ENCODE data around the gene LHPP. TPM values are rescaled to one million over a fixed set of nuclear protein-coding genes. Genes with fewer than 3 reads are reported as not detected.
A peak's percentile ranks its signal among the peaks of the same experiment; 100 is the strongest.

The LHPP gene
- total and polyA plus RNA-seq, 4 donors: 15.0 to 58.3 (median 35.9) TPM

GRCh38 chr10:124557167-124557566, 95.5 kb downstream of the LHPP start:
- Histone ChIP-seq H3K9me3 (ENCODE audit: control insufficient read depth, insufficient read depth, low read length) (no peaks in the 10 kb centered on the region), H3K4me1 (ENCODE audit: control insufficient read depth, insufficient read depth, low read length) (peaks cover 37% of the 10 kb centered on the region), H3K4me3 (ENCODE audit: low read depth, low read length) (no peak overlapping the region), H3K36me3 (ENCODE audit: control insufficient read depth, insufficient read depth, low read length) (peaks cover 24% of the 10 kb centered on the region), H3K27ac (ENCODE audit: low read depth, low read length) (no peak overlapping the region), H3K27me3 (ENCODE audit: control insufficient read depth, insufficient read depth, low read length) (no peaks in the 10 kb centered on the region)
- WGBS (ENCODE audit: insufficient coverage): 63% methylated on average over 5 of the region's 10 CpGs
- DNase-seq (ENCODE audit: low read depth in 4 of 6, low spot score in 6 of 6): no peak

GRCh38 chr10:124557648-124558338, 96.2 kb downstream of the LHPP start:
- H3K36me3 ChIP-seq (ENCODE audit: control insufficient read depth, insufficient read depth, low read length): peaks cover 24% of the 10 kb centered on the region
- peaks cover 37% of the 10 kb centered on the region for H3K4me1 ChIP-seq (ENCODE audit: control insufficient read depth, insufficient read depth, low read length)
- WGBS (ENCODE audit: insufficient coverage): 87% methylated on average over 16 of the region's 16 CpGs
- H3K27ac ChIP-seq (ENCODE audit: low read depth, low read length): no peak overlapping the region
- H3K4me3 ChIP-seq (ENCODE audit: low read depth, low read length): no peak overlapping the region
- no peak for DNase-seq (ENCODE audit: low read depth in 4 of 6, low spot score in 6 of 6)
- H3K9me3 ChIP-seq (ENCODE audit: control insufficient read depth, insufficient read depth, low read length): no peaks in the 10 kb centered on the region
- H3K27me3 ChIP-seq (ENCODE audit: control insufficient read depth, insufficient read depth, low read length): no peaks in the 10 kb centered on the region

GRCh38 chr10:124558339-124559321, 97.0 kb downstream of the LHPP start:
- Histone ChIP-seq H3K4me3 (ENCODE audit: low read depth, low read length) (no peak overlapping the region), H3K36me3 (ENCODE audit: control insufficient read depth, insufficient read depth, low read length) (peaks cover 23% of the 10 kb centered on the region), H3K27ac (ENCODE audit: low read depth, low read length) (no peak overlapping the region), H3K9me3 (ENCODE audit: control insufficient read depth, insufficient read depth, low read length) (no peaks in the 10 kb centered on the region), H3K4me1 (ENCODE audit: control insufficient read depth, insufficient read depth, low read length) (peaks cover 37% of the 10 kb centered on the region), H3K27me3 (ENCODE audit: control insufficient read depth, insufficient read depth, low read length) (no peaks in the 10 kb centered on the region)
- DNase-seq (ENCODE audit: low read depth in 4 of 6, low spot score in 6 of 6): no peak
- WGBS (ENCODE audit: insufficient coverage): 93% methylated on average over 20 of the region's 23 CpGs

- Histone ChIP-seq H3K27ac (ENCODE audit: low read depth, low read length) (peak overlapping the region; percentile 86), H3K27me3 (ENCODE audit: control insufficient read depth, insufficient read depth, low read length) (no peaks in the 10 kb centered on the region), H3K9me3 (ENCODE audit: control insufficient read depth, insufficient read depth, low read length) (no peaks in the 10 kb centered on the region), H3K4me3 (ENCODE audit: low read depth, low read length) (no peak overlapping the region), H3K36me3 (ENCODE audit: control insufficient read depth, insufficient read depth, low read length) (peaks cover 20% of the 10 kb centered on the region), H3K4me1 (ENCODE audit: control insufficient read depth, insufficient read depth, low read length) (peaks cover 37% of the 10 kb centered on the region)
- no peak for DNase-seq (ENCODE audit: low read depth in 4 of 6, low spot score in 6 of 6)
- WGBS (ENCODE audit: insufficient coverage): 88% methylated on average over 11 of the region's 11 CpGs
These were observed 97.9 kb downstream of the LHPP start for GRCh38 chr10:124559372-124560132.

GRCh38 chr10:124560377-124561105, 98.9 kb downstream of the LHPP start:
- peak overlapping the region; percentile 86 for H3K27ac ChIP-seq (ENCODE audit: low read depth, low read length)
- WGBS (ENCODE audit: insufficient coverage): 44% methylated on average over 17 of the region's 18 CpGs
- no peaks in the 10 kb centered on the region for H3K9me3 ChIP-seq (ENCODE audit: control insufficient read depth, insufficient read depth, low read length)
- peaks cover 39% of the 10 kb centered on the region for H3K4me1 ChIP-seq (ENCODE audit: control insufficient read depth, insufficient read depth, low read length)
- H3K27me3 ChIP-seq (ENCODE audit: control insufficient read depth, insufficient read depth, low read length): no peaks in the 10 kb centered on the region
- DNase-seq (ENCODE audit: low read depth in 4 of 6, low spot score in 6 of 6): peak in 3 of 6 donors; percentile 12 to 89 (median 68)
- peaks cover 21% of the 10 kb centered on the region for H3K36me3 ChIP-seq (ENCODE audit: control insufficient read depth, insufficient read depth, low read length)
- no peak overlapping the region for H3K4me3 ChIP-seq (ENCODE audit: low read depth, low read length)

GRCh38 chr10:124561206-124561605, 99.6 kb downstream of the LHPP start:
- no peak for DNase-seq (ENCODE audit: low read depth in 4 of 6, low spot score in 6 of 6)
- no peaks in the 10 kb centered on the region for H3K27me3 ChIP-seq (ENCODE audit: control insufficient read depth, insufficient read depth, low read length)
- no peaks in the 10 kb centered on the region for H3K9me3 ChIP-seq (ENCODE audit: control insufficient read depth, insufficient read depth, low read length)
- H3K4me1 ChIP-seq (ENCODE audit: control insufficient read depth, insufficient read depth, low read length): peaks cover 41% of the 10 kb centered on the region
- WGBS (ENCODE audit: insufficient coverage): 100% methylated on average over 2 of the region's 5 CpGs
- H3K36me3 ChIP-seq (ENCODE audit: control insufficient read depth, insufficient read depth, low read length): peaks cover 23% of the 10 kb centered on the region
- no peak overlapping the region for H3K4me3 ChIP-seq (ENCODE audit: low read depth, low read length)
- peak overlapping the region; percentile 86 for H3K27ac ChIP-seq (ENCODE audit: low read depth, low read length)

GRCh38 chr10:124562425-124563060, 100.9 kb downstream of the LHPP start:
- WGBS (ENCODE audit: insufficient coverage): no CpG with 5 or more reads among the region's 7 CpGs
- Histone ChIP-seq H3K27me3 (ENCODE audit: control insufficient read depth, insufficient read depth, low read length) (no peaks in the 10 kb centered on the region), H3K27ac (ENCODE audit: low read depth, low read length) (no peak overlapping the region), H3K36me3 (ENCODE audit: control insufficient read depth, insufficient read depth, low read length) (peaks cover 30% of the 10 kb centered on the region), H3K4me3 (ENCODE audit: low read depth, low read length) (no peak overlapping the region), H3K9me3 (ENCODE audit: control insufficient read depth, insufficient read depth, low read length) (no peaks in the 10 kb centered on the region), H3K4me1 (ENCODE audit: control insufficient read depth, insufficient read depth, low read length) (peaks cover 38% of the 10 kb centered on the region)
- no peak for DNase-seq (ENCODE audit: low read depth in 4 of 6, low spot score in 6 of 6)

- Histone ChIP-seq H3K27me3 (ENCODE audit: control insufficient read depth, insufficient read depth, low read length) (no peaks in the 10 kb centered on the region), H3K4me3 (ENCODE audit: low read depth, low read length) (no peak overlapping the region), H3K36me3 (ENCODE audit: control insufficient read depth, insufficient read depth, low read length) (peaks cover 22% of the 10 kb centered on the region), H3K4me1 (ENCODE audit: control insufficient read depth, insufficient read depth, low read length) (peaks cover 28% of the 10 kb centered on the region), H3K27ac (ENCODE audit: low read depth, low read length) (no peak overlapping the region), H3K9me3 (ENCODE audit: control insufficient read depth, insufficient read depth, low read length) (no peaks in the 10 kb centered on the region)
- WGBS (ENCODE audit: insufficient coverage): 96% methylated on average over 2 of the region's 7 CpGs
- no peak for DNase-seq (ENCODE audit: low read depth in 4 of 6, low spot score in 6 of 6)
These were observed 101.9 kb downstream of the LHPP start for GRCh38 chr10:124563320-124564040.

Measured in spinal cord (tissue), 10 donors.